HEK293T (cell line): Measurements from ENCODE around the gene SOX2.

Source experiments
- ARNT ChIP-seq: fragments of 450-650 bp; IDR thresholded peaks from 2 replicates; pipeline ENCODE4 v1.6.1; 2017; ENCODE audit warnings: mild to moderate bottlenecking
- FOXM1 ChIP-seq: fragments of 450-650 bp; IDR thresholded peaks from 2 replicates; pipeline ENCODE4 v1.6.1; 2017; ENCODE audit warnings: mild to moderate bottlenecking, borderline replicate concordance
- HDGF ChIP-seq: fragments of 450-650 bp; IDR thresholded peaks from 2 replicates; pipeline ENCODE4 v1.6.1; 2017; ENCODE audit warnings: antibody characterized with exemption, borderline replicate concordance
- L3MBTL2 ChIP-seq: fragments of 450-650 bp; conservative IDR thresholded peaks from 2 replicates; pipeline ENCODE4 v1.6.1; 2016; ENCODE audit warnings: mild to moderate bottlenecking
- NFRKB ChIP-seq: fragments of 450-650 bp; IDR thresholded peaks from 2 replicates; pipeline ENCODE4 v1.6.1; 2016; ENCODE audit warnings: mild to moderate bottlenecking, moderate library complexity
- SUZ12 ChIP-seq: fragments of 450-650 bp; IDR thresholded peaks from 2 replicates; pipeline ENCODE4 v1.6.1; 2016; ENCODE audit warnings: mild to moderate bottlenecking
- ZNF384 ChIP-seq: fragments of 450-650 bp; IDR thresholded peaks from 2 replicates; pipeline ENCODE4 v1.6.1; 2016
- TF ChIP-seq, protein P1 (sequence below): fragments of 450-650 bp; IDR thresholded peaks from 2 replicates; pipeline ENCODE4 v1.6.1; 2016

- TF ChIP-seq, protein P1, sequence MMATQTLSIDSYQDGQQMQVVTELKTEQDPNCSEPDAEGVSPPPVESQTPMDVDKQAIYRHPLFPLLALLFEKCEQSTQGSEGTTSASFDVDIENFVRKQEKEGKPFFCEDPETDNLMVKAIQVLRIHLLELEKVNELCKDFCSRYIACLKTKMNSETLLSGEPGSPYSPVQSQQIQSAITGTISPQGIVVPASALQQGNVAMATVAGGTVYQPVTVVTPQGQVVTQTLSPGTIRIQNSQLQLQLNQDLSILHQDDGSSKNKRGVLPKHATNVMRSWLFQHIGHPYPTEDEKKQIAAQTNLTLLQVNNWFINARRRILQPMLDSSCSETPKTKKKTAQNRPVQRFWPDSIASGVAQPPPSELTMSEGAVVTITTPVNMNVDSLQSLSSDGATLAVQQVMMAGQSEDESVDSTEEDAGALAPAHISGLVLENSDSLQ: no peak
- TF ChIP-seq ARNT: no peak
- TF ChIP-seq L3MBTL2: no peak
- no peak for TF ChIP-seq HDGF
- TF ChIP-seq SUZ12: no peak
- TF ChIP-seq ZNF384: no peak
- no peak for TF ChIP-seq FOXM1
- no peak for TF ChIP-seq NFRKB
These were observed 18.4 kb upstream of the SOX2 start for GRCh38 chr3:181693280-181693679.
